HG03469 (cell line): Measurements from ENCODE around the gene ATF3.

ENCODE experiments used
- ATAC-seq: cut with Tn5 transposase; IDR thresholded peaks from one replicate; pipeline ENCODE4 v1.9.1; 2021; ENCODE audit warnings: mild to moderate bottlenecking, moderate library complexity, moderate number of reproducible peaks; ENCODE audit not compliant: unreplicated experiment

ATF3 gene

DNA sequence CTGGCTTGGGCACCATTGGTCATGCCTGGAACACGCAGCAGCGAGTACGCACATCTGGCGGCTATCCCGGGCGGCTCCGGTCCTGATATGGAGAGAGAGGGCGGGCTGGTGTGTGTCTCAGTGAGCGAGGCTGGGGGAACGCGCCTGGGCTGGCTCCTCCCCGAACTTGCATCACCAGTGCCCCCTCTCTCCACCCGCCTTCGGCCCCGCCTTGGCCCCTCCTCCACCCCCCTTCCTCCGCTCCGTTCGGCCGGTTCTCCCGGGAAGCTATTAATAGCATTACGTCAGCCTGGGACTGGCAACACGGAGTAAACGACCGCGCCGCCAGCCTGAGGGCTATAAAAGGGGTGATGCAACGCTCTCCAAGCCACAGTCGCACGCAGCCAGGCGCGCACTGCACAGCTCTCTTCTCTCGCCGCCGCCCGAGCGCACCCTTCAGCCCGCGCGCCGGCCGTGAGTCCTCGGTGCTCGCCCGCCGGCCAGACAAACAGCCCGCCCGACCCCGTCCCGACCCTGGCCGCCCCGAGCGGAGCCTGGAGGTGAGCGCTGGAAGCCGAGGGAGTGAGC, at the start of gene ATF3:
ATF3 (plus strand) TSS at position 370 of the 567 bp plus-strand sequence. CDS start 6,261 bp downstream, outside the sequence.
- ATAC-seq: peak; percentile 43

DNA sequence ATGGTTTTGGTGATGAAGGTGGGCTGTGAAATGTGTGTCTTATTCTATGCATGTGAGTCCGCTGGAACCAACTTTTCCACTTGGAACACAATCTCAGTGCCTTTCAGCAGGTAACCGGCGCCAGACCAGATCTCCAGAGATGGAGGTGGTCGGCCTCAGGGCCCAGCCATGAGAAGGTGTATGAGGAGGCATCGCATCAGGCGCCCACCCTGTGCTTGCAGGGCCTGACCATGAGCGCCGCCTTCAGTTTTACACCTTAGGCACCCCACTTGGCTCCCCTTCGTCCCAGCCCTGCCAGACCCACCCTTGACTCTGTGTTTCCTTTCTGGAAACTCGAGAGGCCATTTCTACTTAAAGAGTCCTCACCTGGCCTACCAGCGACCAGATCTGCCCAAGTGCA, 48.6 kb upstream of the ATF3 start:
- ATAC-seq: no peak

DNA sequence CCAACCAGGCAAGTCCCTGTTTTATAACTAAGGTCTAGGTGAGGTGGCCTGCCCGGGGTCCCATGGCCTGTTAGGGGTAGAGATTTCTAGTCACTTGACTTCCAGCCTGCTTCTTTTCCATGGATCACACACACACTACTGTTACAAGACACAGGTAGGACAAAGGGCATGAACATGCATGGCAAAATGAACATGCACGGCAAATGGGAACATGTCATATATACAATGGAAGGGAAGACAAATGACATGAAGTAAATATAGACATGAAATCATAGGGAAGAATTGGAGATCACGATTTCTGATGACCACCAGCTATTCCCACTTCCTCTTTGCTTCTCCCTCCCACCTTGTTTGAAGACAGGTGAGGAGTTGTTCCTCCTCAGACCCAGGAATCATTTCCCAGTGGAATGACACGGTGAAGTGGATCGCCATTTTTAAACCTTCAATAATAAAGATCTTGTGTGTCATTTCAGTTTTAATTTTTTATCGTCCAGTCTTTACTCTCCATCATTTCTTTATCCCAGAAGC, 47.6 kb upstream of the ATF3 start:
- ATAC-seq: no peak

- ATAC-seq: no peak
Measured at GRCh38 chr1:212561501-212561931, 47.0 kb upstream of the ATF3 start.

- no peak for ATAC-seq
Measured at GRCh38 chr1:212562771-212563170, 45.8 kb upstream of the ATF3 start.

DNA sequence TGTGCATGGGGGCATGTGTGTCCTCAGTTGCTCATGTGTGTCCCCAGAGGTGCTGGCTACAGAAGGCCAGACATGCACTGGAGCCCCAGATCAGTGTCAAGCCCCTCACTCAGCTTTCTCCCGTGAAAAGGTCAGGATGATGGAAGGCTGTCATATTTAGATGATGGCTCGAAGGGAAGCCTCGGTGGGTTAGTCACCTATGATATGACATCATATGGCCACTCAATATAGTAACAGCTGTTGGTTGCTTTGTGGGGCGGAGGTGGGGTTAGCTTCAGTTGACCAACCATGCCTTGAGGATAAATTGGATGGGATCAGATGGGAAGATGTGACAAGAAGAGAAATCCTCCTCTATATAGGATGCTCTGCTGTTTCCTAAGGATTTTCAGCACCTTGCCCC, 43.5 kb upstream of the ATF3 start:
- no peak for ATAC-seq

GRCh38 chr1:212565571-212566305, 42.8 kb upstream of the ATF3 start:
- no peak for ATAC-seq

DNA sequence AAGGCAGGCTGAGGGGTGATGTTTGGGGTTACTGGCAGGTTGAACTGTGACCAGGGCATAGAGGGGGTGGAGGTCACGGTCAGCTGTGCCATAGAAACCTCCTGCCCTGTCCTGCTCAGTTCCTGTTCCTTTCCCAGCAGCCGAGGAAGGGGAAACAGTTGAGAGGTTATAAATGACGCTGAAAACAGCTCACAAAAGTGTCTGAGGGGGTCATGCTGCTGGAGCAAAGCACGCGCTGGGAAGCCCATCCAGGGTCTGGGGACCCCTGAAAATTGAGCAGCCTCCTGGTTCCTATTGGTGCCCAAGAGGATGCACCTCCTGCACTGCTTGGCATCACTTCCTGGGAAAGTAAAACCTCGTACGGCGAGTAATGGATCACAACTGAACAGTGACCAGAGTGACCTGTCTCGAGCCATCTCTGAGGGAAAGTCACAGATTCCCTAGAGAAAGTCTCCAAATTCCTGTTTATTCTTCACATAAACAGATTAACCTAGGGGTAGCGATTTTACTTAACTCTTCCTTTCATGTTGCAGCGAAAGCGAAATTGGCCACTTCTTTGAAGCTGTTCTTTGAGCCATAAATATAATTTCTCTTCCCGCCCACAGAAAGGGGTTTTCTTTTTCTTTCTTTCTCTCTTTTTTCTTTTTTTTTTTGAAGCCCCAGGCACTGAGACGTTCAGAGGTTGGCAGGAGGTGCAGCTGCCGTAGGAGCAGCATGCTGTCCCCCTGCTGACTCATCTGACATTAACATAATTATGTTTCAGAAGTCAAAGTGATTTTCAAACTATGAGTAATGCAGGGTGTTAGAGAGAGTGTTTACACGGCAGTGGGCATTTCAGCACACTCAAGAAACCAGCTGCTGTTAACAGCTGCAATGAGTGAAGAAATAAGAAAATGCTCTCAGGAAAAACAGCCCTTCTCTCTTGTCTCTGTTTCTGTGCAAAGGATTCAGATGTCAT, 41.8 kb upstream of the ATF3 start:
- peak; percentile 98 for ATAC-seq

- ATAC-seq: no peak
Measured at GRCh38 chr1:212567638-212568037, 40.9 kb upstream of the ATF3 start.

DNA sequence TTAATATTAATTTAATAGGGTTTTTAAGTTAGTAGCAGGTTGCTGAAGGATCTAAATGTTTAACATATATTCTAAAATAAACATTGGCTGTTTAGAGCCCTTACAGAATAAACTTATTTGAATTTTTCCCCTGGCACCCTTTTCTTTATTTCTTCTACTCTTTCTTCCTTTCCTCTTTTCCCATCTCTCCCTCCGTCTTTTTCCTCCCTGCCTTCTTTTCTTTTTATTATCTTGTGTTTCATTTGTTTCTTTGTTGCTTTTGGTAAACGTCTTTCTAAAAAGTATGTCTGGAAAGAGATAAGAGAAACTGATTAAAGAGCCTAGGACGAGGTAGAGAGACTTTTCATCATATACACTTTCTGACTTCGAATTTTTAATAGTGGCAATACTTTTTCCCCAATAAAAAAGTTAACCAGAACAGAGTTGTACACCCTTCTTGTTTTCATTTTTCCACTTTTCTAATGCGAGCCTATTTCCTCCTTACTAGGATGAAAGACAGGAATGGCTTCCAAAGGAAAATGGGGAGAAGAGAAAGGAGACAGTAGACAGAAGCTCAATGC, 39.5 kb upstream of the ATF3 start:
- ATAC-seq: no peak

DNA sequence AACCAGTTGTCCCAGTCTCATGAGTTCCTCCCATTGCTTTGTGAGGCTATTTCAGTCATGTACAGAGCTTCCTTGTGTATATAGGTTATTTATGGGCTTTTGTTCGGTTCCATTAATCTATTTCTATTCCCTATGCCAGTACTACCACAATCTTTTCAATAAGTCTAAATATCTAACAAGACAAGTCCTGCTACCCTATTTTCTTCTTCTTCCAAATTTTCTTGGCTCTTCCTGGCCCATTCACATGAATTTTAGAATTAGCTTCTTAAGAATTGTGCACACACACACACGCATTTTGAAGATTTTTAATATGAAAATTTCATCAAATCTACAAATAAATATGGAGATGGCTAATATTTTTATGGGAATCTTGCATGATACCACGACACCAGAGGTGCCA, 33.8 kb upstream of the ATF3 start:
- ATAC-seq: no peak

DNA sequence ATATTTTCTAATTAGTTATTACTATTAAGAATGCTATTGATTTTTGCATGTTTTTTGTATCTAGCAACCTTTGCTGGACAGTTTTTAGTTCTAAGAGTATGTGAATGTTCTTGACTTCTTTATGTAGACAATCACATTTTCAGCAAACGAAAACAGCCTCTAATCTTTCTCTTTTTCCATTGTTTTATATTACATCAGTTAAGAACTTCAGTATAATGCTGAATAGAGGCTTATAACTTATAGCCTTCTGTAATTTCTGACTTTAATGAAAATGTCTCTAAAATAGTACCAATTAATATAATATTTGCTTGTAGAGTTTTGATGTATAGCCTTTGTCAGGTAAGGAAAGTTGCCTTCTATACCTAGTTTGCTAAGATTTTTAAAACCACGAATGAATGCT, 33.2 kb upstream of the ATF3 start:
- no peak for ATAC-seq

DNA sequence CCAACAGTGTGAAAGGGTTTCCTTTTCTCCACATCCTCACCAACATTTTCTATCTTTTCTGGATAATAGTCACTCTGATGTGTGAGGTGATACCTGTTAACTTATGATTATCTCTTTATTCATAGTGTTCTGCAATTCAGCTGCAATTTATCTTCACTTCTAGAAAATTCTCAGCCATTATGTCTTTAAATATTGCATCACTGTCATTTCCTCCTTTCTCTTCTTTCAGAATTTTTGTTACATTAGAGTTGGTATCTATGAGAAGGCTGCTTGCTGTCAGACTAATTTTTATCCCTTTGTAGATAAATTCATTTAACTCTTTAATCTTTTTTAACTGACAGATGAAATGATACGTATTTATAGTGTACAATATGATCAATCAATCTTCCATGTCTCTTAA, 30.5 kb upstream of the ATF3 start:
- ATAC-seq: no peak

DNA sequence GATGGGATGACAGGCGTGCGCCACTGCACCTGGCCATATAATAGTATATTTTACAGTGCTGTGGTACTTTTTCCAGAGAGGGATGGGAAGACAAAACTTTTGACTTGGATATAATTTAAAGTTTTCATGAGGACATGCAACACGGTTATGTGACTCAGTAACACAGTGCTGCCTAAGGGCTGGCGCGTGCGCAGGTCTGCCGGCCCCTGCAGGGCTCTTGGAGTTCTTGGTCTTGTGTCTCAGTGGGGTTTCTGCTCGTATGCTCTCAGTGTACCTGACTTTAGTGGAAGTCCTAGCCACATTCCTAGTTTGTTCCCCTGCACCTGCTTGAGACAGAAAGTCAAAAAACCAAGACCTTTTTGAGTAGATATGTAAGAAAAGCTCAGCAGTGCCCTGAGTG, 27.5 kb upstream of the ATF3 start:
- ATAC-seq: no peak

DNA sequence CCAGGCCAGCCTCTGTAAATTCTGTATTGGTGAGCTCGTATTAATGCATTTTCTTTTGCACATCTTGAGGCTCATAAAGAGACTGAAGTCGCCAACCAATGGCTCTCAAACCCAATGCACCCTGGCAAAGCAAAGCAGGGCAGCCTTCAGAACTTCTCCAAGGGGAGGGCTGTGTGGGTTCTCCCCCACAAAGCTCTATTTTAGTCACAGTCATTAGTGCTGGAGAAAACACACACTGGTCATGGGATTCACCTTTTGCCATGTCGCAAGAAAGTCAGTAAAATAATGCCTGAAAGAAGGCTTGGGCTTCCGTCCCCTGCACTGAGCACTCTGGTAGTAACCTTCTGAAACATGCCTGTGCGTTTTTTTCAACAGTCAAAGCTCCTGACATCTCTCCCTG, 26.3 kb upstream of the ATF3 start:
- ATAC-seq: no peak

DNA sequence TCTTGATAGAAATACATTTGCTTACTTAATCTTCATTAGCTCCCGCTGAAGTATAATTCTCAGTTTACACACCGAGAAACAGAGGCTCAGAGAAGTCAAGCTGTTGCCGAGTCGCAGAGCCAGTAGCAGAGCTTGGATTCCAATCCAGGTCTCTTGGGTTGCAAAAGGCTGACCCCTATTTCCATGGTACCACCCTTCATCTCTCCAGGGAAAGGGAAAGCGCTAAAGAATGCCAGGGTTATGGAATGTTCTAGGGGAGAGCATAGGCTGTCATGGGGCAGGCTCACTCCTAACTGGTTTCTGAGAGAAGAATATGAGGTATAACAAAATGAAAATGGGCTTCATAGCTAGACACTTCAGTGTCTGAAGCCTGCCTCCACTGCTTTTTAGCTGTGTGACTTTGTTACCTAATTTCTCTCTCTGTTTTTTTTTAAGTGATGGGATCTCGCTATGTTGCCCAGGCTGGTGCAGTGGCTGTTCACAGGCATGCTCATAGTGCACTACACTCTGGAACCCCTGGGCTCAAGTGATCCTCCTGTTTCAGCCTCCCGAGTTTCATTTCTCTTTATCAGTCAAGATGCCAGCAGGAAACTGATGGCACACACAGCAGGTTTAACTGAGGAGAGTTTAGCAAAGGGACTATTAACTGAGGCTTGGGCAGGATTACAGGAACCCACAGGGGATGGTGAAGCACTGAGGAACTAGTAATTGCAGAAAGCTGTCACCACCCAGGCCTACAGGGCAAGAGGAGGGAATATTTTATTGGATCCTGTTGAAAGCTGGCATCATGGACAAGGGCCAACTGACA, 25.5 kb upstream of the ATF3 start:
- ATAC-seq: no peak

GRCh38 chr1:212583643-212584042, 24.9 kb upstream of the ATF3 start:
- ATAC-seq: no peak

DNA sequence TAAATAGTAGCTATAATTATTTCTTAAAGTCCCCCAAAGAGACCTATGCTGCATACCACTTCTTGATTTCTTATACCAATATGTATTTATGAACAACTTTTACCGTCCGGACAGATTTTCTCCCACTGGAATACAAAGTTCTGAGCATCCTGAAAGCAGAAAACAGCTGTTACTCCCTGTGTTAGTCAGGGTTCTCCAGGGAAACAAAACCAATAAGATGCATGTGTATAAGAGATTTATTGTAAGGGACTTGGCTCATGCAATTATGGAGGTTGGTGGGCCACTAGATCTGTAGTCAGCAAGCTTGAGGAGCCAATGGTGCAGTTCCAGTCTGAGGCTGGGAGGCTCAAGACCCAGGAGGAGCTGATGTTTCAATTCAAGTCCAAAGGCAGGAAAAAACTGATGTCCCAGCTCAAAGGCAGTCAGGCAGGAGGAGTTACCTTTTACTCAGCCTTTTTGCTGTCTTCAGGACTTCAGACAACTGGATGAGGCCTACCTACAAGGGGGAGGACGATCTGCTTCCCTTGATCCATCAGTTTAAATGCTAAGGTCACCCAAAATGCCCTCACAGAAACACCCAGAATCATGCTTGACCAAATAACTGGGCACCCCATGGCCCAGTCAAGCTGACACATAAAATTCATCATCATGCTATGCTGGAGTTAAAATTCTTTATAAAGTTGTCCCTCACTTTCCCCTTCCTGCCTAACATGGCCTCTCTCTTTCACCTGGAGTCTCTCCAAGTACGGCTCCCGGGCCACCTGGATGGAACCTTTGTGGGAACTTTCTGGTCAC, 24.3 kb upstream of the ATF3 start:
- ATAC-seq: no peak

- no peak for ATAC-seq
Measured at GRCh38 chr1:212585210-212585609, 23.4 kb upstream of the ATF3 start.
